HG02840 (cell line): ENCODE measurements around the gene SHLD2.
"Not testable (repeated sequence)": the region's sequence is repeated elsewhere in the genome, so short reads cannot be mapped to it uniquely, and the experiment has no call there.

Experiments used
- ATAC-seq: cut with Tn5 transposase; IDR thresholded peaks from one replicate; pipeline ENCODE4 v1.9.1; 2021; ENCODE audit warnings: mild to moderate bottlenecking, moderate library complexity, moderate number of reproducible peaks; ENCODE audit not compliant: unreplicated experiment, low FRiP score

SHLD2 gene

GRCh38 chr10:87134440-87134839 lies 39.4 kb downstream of the SHLD2 start:
- not testable (repeated sequence) for ATAC-seq

GRCh38 chr10:87137478-87137877 lies 42.5 kb downstream of the SHLD2 start:
- ATAC-seq = not testable (repeated sequence)

GRCh38 chr10:87142230-87143108 lies 47.5 kb downstream of the SHLD2 start:
- not testable (repeated sequence) for ATAC-seq

GRCh38 chr10:87143109-87143418 lies 48.1 kb downstream of the SHLD2 start:
- ATAC-seq = not testable (repeated sequence)

GRCh38 chr10:87145598-87145997 lies 50.6 kb downstream of the SHLD2 start:
- ATAC-seq = not testable (repeated sequence)

GRCh38 chr10:87149020-87149609 lies 54.1 kb downstream of the SHLD2 start:
- not testable (repeated sequence) for ATAC-seq

GRCh38 chr10:87151516-87151915 lies 56.5 kb downstream of the SHLD2 start:
- not testable (repeated sequence) for ATAC-seq

GRCh38 chr10:87156841-87157240 lies 61.8 kb downstream of the SHLD2 start:
- ATAC-seq = not testable (repeated sequence)

- not testable (repeated sequence) for ATAC-seq
Observed at GRCh38 chr10:87157821-87158220, 62.8 kb downstream of the SHLD2 start.

GRCh38 chr10:87162703-87163293 lies 67.8 kb downstream of the SHLD2 start:
- ATAC-seq = not testable (repeated sequence)

GRCh38 chr10:87163414-87163813 lies 68.4 kb downstream of the SHLD2 start:
- not testable (repeated sequence) for ATAC-seq

- not testable (repeated sequence) for ATAC-seq
Observed at GRCh38 chr10:87169857-87170256, 74.9 kb downstream of the SHLD2 start.

GRCh38 chr10:87170705-87171104 lies 75.7 kb downstream of the SHLD2 start:
- not testable (repeated sequence) for ATAC-seq

- not testable (repeated sequence) for ATAC-seq
Observed at GRCh38 chr10:87171670-87172069, 76.7 kb downstream of the SHLD2 start.

GRCh38 chr10:87172178-87172577 lies 77.2 kb downstream of the SHLD2 start:
- not testable (repeated sequence) for ATAC-seq

GRCh38 chr10:87177587-87177986 lies 82.6 kb downstream of the SHLD2 start:
- not testable (repeated sequence) for ATAC-seq

GRCh38 chr10:87184421-87184820 lies 89.4 kb downstream of the SHLD2 start:
- not testable (repeated sequence) for ATAC-seq

- not testable (repeated sequence) for ATAC-seq
Observed at GRCh38 chr10:87186016-87186415, 91.0 kb downstream of the SHLD2 start.

GRCh38 chr10:87187573-87187972 lies 92.6 kb downstream of the SHLD2 start:
- not testable (repeated sequence) for ATAC-seq

GRCh38 chr10:87191841-87192240 lies 96.8 kb downstream of the SHLD2 start:
- ATAC-seq = not testable (repeated sequence)

- not testable (repeated sequence) for ATAC-seq
Observed at GRCh38 chr10:87200924-87201323, 105.9 kb downstream of the SHLD2 start.
